Right forelimb (tissue), 1 donor: ENCODE results near the gene H2AZ2.
"Not testable (repeated sequence)": the region's sequence is repeated elsewhere in the genome, so short reads cannot be mapped to it uniquely, and the experiment has no call there.

Source experiments
- DNase-seq: peaks from one replicate; pipeline ENCODE4 v3.0.0-alpha.2; 2018

The H2AZ2 gene

GRCh38 chr7:44870336-44870735, 22.4 kb upstream of the H2AZ2 start:
- DNase-seq: not testable (repeated sequence)

- DNase-seq: no peak
Observed at GRCh38 chr7:44867073-44867995, 19.4 kb upstream of the H2AZ2 start.

GRCh38 chr7:44861949-44862348, 14.1 kb upstream of the H2AZ2 start:
- DNase-seq: not testable (repeated sequence)

- no peak for DNase-seq
Observed at GRCh38 chr7:44858161-44858560, 10.3 kb upstream of the H2AZ2 start.

- no peak for DNase-seq
Observed at GRCh38 chr7:44854644-44855364, 6.9 kb upstream of the H2AZ2 start.

- no peak for DNase-seq
Observed at GRCh38 chr7:44853391-44853790, 5.5 kb upstream of the H2AZ2 start.

- DNase-seq: no peak
Observed at GRCh38 chr7:44852590-44852989, 4.7 kb upstream of the H2AZ2 start.

- no peak for DNase-seq
Observed at GRCh38 chr7:44849885-44850544, 2.1 kb upstream of the H2AZ2 start.

- DNase-seq: no peak
Observed at GRCh38 chr7:44849259-44849884, 1.5 kb upstream of the H2AZ2 start.

- peak; percentile 94 for DNase-seq
Observed at GRCh38 chr7:44847509-44847919, 373 bp downstream of the H2AZ2 start.

GRCh38 chr7:44846816-44847508, 925 bp downstream of the H2AZ2 start:
- no peak for DNase-seq

GRCh38 chr7:44846390-44846789, 1.5 kb downstream of the H2AZ2 start:
- not testable (repeated sequence) for DNase-seq

- no peak for DNase-seq
Observed at GRCh38 chr7:44845451-44845850, 2.4 kb downstream of the H2AZ2 start.

GRCh38 chr7:44843440-44843839, 4.4 kb downstream of the H2AZ2 start:
- DNase-seq: not testable (repeated sequence)

- DNase-seq: not testable (repeated sequence)
Observed at GRCh38 chr7:44842675-44843074, 5.2 kb downstream of the H2AZ2 start.

GRCh38 chr7:44838751-44839150, 9.1 kb downstream of the H2AZ2 start:
- DNase-seq: no peak

GRCh38 chr7:44827567-44827966, 20.3 kb downstream of the H2AZ2 start:
- DNase-seq: no peak

GRCh38 chr7:44824894-44825526, 22.9 kb downstream of the H2AZ2 start:
- no peak for DNase-seq

GRCh38 chr7:44823255-44823781, 24.6 kb downstream of the H2AZ2 start:
- no peak for DNase-seq

- no peak for DNase-seq
Observed at GRCh38 chr7:44819292-44819691, 28.6 kb downstream of the H2AZ2 start.

GRCh38 chr7:44814919-44815318, 33.0 kb downstream of the H2AZ2 start:
- DNase-seq: no peak

- DNase-seq: no peak
Observed at GRCh38 chr7:44811571-44811970, 36.3 kb downstream of the H2AZ2 start.
